GM12872 (cell line): ENCODE data around the gene SIK2.

Experiments
- TF ChIP-seq, protein P1 (sequence below): IDR thresholded peaks from 3 replicates; pipeline ENCODE4 v1.5.1; 2011; ENCODE audit warnings: low read depth, mild to moderate bottlenecking, low read length, moderate library complexity; ENCODE audit not compliant: insufficient read depth

SIK2 gene

DNA sequence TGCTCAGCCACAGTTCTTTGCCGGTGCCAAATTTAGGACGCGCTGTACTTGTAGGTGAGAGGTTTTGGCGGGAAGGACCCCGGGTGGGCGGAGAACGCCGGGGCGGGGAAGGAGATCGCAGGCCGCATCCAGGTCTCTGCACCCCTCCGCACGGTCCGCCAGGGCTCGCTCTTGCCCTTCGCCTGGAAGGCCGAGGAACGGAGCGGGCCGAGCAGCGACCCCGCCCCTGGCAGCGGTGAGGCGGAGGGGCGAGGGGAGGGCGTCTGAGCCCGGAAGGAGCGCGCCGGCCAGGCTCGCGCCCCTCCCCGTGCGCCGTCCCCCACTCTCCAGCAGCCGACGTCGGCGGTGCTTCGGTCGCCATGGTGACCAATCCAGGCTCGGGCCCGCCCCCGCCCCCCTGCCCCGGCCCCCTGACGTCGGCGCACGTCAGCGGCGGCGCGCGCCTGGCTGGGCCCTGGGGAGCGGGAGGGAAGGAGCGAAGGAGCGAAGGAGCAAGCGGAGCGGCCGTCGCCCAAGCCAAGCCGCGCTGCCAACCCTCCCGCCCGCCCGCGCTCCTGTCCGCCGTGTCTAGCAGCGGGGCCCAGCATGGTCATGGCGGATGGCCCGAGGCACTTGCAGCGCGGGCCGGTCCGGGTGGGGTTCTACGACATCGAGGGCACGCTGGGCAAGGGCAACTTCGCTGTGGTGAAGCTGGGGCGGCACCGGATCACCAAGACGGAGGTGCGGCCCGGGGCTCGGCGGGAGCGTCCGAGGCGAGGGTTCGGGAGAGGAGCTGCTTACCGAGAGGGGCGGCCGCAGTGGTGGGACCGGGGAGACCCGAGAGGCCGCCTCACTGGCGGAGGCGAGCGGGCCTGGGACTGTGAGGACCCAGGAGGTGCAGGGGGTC is at the start of gene SIK2:
SIK2 (plus strand) TSS at position 471 of the 886 bp plus-strand sequence; CDS start at position 586, 115 bp downstream.
- TF ChIP-seq, protein P1, sequence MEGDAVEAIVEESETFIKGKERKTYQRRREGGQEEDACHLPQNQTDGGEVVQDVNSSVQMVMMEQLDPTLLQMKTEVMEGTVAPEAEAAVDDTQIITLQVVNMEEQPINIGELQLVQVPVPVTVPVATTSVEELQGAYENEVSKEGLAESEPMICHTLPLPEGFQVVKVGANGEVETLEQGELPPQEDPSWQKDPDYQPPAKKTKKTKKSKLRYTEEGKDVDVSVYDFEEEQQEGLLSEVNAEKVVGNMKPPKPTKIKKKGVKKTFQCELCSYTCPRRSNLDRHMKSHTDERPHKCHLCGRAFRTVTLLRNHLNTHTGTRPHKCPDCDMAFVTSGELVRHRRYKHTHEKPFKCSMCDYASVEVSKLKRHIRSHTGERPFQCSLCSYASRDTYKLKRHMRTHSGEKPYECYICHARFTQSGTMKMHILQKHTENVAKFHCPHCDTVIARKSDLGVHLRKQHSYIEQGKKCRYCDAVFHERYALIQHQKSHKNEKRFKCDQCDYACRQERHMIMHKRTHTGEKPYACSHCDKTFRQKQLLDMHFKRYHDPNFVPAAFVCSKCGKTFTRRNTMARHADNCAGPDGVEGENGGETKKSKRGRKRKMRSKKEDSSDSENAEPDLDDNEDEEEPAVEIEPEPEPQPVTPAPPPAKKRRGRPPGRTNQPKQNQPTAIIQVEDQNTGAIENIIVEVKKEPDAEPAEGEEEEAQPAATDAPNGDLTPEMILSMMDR, result peak; percentile 96

DNA sequence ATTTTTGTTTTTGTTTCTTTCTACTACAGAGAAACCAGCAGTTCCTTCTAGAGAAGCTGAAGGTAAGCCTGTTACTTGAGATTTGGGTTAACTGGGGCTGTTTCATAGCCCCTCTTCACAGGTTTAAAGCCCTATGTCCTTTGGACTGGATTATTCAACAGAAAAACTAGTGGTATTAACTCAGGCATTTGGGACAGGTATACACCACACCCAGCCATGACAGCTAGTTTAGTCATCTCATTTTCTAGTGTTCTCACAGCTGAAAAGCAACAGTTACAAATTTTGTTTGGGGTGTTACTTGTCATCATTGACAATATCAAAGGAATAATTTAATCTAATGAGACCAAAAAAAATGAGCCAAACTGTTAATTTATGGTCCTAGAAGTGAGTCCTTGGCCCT is 47.7 kb upstream of the SIK2 start:
- TF ChIP-seq, protein P1, result no peak

DNA sequence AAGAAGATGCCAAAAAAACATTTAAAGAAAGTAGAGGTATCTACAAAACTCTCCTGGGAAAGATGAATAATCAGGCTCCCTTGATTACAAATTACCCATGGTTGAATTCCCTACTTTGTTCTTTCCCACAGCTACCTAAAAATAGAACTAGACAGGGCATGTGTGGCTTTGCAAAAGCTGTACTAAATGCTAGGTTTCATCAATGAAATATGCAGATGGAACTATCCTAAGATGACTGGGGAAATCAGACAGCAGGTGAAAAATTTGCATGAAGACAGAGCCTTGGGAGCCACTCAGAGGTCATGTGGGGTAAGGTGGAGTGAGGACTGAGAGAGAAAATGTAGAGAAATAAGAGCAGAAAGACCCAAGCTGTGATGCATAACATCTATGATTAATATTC is 47.0 kb upstream of the SIK2 start:
- TF ChIP-seq, protein P1, result no peak

DNA sequence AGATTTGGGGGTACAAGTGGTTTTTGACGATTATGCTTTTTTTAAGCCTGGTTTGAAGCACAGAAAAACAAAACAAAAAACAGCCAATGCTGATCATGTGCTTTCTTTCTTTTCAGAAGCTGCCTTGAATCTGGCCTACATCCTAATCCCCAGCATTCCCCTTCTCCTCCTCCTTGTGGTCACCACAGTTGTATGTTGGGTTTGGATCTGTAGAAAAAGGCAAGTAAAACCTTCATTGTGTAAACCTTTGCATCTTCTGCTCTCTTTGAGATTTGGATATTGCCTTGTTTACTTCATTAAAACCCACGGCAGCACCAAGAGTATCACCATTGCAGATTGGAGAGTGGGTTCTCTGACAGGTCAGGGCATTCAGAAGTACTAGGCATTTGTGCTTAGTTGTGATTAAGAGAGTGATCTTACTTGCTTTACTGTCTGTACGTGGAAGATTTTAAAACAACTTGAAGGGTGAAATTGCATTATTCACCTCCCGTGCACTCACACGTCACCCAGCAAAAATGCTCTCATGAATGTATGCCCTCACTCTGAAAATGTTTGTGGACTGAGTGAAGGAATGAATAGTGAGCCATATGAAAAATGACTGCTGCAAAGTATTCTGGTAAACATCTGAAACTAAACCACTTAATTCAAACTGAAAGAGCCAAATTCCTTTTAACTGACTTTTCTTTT is 44.7 kb upstream of the SIK2 start:
- TF ChIP-seq, protein P1, result no peak

DNA sequence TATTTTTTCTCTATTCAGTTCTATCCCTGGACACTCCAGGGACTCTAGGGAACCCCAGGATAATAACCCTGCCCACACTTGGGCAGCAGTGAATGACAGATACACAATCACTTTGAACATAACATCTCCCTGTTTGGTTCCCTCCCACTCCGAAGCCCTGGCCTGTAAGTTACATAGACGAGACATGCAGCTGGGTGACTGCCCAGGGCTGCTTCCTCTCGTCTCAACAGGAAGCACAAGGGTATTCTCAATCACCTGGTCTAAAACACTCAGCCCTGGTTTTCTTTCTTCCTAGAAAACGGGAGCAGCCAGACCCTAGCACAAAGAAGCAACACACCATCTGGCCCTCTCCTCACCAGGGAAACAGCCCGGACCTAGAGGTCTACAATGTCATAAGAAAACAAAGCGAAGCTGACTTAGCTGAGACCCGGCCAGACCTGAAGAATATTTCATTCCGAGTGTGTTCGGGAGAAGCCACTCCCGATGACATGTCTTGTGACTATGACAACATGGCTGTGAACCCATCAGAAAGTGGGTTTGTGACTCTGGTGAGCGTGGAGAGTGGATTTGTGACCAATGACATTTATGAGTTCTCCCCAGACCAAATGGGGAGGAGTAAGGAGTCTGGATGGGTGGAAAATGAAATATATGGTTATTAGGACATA is 42.3 kb upstream of the SIK2 start:
- TF ChIP-seq, protein P1, result no peak

DNA sequence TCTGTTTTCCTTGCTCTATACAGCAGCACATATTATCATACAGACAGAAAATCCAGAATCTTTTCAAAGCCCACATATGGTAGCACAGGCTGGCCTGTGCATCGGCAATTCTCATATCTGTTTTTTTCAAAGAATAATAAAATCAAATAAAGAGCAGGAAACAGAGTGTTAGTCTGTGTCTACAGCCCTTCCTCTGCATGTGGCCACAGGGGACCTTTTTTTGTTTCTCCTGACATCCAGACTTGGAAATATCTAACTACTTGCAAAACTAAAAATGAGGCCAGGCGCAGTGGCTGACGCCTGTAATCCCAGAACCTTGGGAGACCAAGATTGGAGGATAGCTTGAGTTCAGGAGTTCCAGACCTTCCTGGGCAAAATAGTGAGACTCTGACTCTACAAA is 41.4 kb upstream of the SIK2 start:
- TF ChIP-seq, protein P1, result no peak

DNA sequence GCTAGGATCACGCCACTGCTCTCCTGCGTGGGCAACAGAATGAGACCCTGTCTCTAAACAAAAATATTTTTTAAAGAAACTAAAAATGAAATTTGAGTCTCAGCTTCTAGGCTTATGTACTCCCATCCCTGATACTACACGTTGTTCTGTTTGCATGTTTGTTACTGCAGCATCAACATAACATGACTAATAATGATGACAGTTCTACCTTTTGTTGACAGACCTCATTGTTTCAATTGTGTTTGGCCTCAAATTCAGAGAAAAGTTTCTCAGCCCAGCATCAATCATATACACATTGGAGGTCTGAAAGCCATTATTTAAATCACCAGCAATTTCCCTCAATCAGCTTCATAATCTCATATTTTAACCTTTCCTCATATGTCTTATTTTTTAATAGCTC is 40.9 kb upstream of the SIK2 start:
- TF ChIP-seq, protein P1, result no peak
